Kidney epithelial cell (primary cell): Measurements from ENCODE around the gene APMAP. TPM values are rescaled to one million over a fixed set of nuclear protein-coding genes. Genes with fewer than 3 reads are reported as not detected.

Source experiments
- DNase-seq: peaks from one replicate; pipeline ENCODE4 v3.0.0-alpha.2; 2010; ENCODE audit warnings: low read depth
- H3K27me3 ChIP-seq: 2 replicates; pipeline ENCODE4 v1.6.0; 2011; ENCODE audit warnings: low read length; ENCODE audit not compliant: control insufficient read depth, insufficient read depth
- H3K36me3 ChIP-seq: 2 replicates; pipeline ENCODE4 v1.5.1; 2011; ENCODE audit warnings: low read length; ENCODE audit not compliant: control insufficient read depth, insufficient read depth
- H3K4me3 ChIP-seq: 2 replicates; pipeline ENCODE4 v1.5.1; 2011; ENCODE audit warnings: low read depth, mild to moderate bottlenecking, control low read depth, low read length
- total RNA-seq: library from RNA; depleted of rRNA; stranded (reverse); fragments of >200 nt; gene quantifications from 2 replicates; pipeline ENCODE4 v1.2.3, GENCODE V29; 2015
- TF ChIP-seq, protein P1 (sequence below): IDR thresholded peaks from 2 replicates; pipeline ENCODE4 v1.5.1; 2011; ENCODE audit warnings: mild to moderate bottlenecking, moderate library complexity, low read length, control low read depth, inconsistent platforms; ENCODE audit not compliant: insufficient read depth, poor library complexity, severe bottlenecking

The APMAP gene
- total RNA-seq, 1 donor from 2014 or later: 98.8 TPM

DNA sequence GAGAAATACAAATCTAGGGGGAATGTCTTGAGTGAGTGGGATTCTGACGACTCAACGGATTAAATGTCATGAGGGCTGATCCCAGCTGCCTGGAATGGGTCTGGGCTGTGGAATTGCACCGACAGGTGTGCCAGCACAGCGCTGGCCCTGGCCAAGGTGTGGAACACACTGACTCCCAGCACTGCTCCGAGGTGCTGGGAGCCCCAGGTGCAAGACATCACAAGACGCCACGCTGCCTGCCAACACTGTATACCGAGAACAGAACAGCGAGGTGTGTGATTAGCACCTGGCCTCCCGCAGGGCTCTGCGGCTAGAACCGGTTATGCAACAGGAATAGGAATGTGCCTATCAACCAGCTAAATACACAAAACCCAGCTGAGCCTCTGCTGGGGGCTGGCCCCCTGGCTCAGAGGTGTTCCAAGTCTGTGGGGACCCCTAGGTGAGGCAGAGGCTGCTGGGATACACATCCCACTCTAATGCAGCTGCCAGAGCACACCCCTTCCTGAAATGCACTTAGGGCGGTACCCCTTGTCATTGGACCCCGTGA is 24.8 kb upstream of the APMAP start:
- Histone ChIP-seq H3K4me3 (no peak overlapping the region), H3K27me3 (peaks cover 2% of the 10 kb centered on the region), H3K36me3 (no peaks in the 10 kb centered on the region)
- TF ChIP-seq, protein P1, sequence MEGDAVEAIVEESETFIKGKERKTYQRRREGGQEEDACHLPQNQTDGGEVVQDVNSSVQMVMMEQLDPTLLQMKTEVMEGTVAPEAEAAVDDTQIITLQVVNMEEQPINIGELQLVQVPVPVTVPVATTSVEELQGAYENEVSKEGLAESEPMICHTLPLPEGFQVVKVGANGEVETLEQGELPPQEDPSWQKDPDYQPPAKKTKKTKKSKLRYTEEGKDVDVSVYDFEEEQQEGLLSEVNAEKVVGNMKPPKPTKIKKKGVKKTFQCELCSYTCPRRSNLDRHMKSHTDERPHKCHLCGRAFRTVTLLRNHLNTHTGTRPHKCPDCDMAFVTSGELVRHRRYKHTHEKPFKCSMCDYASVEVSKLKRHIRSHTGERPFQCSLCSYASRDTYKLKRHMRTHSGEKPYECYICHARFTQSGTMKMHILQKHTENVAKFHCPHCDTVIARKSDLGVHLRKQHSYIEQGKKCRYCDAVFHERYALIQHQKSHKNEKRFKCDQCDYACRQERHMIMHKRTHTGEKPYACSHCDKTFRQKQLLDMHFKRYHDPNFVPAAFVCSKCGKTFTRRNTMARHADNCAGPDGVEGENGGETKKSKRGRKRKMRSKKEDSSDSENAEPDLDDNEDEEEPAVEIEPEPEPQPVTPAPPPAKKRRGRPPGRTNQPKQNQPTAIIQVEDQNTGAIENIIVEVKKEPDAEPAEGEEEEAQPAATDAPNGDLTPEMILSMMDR: no peak
- no peak for DNase-seq

DNA sequence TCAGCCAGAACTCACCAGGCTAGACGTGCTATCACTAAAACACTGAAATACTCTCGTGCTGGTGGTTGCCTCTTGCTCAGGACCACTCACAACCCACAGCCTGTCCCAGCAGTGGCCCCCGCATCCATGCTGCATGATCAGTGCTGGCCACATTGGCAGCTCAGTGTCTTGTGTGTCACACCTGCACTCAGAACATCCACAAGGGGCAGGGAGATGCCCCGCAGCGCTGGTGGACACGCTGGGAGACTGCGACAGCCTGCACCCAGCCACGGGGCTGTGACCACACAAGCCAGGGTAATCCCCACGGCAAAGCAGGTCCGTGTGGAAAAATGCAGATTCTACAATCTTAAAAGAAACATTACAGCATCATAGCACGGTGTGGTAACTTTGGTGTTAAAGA is 23.9 kb upstream of the APMAP start:
- Histone ChIP-seq H3K36me3 (no peaks in the 10 kb centered on the region), H3K4me3 (no peak overlapping the region)
- TF ChIP-seq, protein P1: no peak

DNA sequence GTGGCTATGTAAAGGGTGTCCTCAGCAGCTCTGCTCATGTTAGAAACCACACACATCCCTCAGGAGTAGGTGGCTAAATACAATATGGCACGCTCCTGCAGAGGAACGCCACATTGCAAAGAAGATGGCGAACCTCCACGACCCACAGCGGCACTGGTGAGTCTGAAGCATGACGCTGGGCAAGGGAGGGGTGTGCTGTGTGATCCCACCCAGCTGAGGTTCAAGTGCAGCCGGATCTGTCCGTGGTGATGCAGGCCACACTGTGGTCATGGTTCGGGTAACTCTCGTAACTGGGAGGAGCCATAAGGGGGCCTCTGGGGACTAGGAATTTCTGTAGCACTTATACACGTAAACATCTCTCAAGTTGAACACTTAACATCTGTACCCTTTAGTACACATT is 23.4 kb upstream of the APMAP start:
- TF ChIP-seq, protein P1: no peak
- Histone ChIP-seq H3K36me3 (no peaks in the 10 kb centered on the region), H3K27me3 (peaks cover 2% of the 10 kb centered on the region), H3K4me3 (no peak overlapping the region)
- DNase-seq: no peak

More for the DNA sequence above, 23.9 kb upstream of the APMAP start:
- H3K27me3 ChIP-seq: peaks cover 2% of the 10 kb centered on the region
- DNase-seq: no peak

DNA sequence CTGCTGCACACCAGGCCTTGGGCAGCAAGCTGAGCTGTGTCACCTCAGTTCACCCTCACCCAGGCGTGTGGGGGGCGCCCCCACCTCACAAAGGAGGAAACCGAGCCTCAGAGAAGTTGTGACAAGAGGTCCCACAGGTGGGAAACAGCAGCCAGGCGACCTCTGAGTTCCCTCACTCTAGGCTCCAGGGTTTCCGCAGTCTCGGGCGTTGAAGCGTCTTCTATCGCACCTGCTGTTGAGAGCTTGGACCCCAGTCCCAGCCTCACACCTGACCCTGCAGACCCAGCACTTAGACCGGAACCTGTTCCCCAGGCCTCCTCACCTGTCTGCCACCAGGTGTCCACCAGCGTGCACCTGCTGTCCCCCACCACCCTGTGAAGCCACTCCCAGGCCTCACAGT is 22.3 kb upstream of the APMAP start:
- TF ChIP-seq, protein P1: no peak

DNA sequence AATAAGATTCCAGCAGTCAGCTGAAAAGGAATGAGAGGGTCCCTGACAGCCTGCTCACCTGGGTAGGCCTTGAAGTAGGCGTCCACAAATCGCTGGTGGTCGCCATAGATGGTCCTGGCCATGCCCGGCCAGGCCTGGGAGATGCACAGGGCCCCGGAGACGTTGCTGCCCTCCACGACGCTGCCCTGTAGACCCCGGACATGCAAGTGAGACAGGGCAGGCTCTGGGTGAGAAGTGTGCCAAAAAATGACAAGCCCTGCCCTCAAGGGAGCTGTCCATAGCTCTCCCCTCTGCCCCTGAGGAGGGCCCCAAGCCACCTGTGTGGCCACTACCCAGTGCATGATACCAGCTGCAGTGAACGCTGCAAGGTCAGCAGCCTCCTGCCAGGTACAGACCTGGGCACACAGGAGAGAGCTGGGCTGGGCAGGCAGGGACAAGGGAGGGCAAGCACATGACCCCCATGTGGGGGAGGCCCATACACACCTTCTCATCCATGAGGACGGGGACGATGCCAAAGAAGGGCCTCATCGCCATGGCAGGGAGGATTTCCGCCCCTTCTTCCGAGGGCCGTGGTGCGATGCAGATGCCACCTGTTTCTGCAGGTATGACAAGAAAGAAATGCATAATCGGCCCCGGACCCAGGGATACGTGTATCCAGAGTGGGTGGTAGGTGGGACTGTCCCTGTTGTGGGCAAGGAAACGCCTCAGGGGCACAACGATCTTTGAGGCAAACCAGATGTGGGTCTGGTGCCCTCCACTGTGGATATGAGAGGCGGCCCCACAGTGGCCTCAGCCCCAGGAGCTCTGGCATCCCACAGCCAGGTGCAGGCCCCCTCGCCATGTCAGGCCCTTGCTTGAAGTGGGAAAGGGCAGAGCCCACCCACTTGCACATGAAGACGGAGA is 21.2 kb upstream of the APMAP start:
- Histone ChIP-seq H3K27me3 (peaks cover 2% of the 10 kb centered on the region), H3K36me3 (no peaks in the 10 kb centered on the region), H3K4me3 (no peak overlapping the region)
- TF ChIP-seq, protein P1: no peak
- no peak for DNase-seq

More for the DNA sequence above, 22.3 kb upstream of the APMAP start:
- H3K27me3 ChIP-seq: peaks cover 2% of the 10 kb centered on the region
- no peak overlapping the region for H3K4me3 ChIP-seq
- DNase-seq: no peak
- no peaks in the 10 kb centered on the region for H3K36me3 ChIP-seq
